Esophagus squamous epithelium (tissue), 4 donors: ENCODE measurements around the gene FOLH1.
"Not testable (repeated sequence)": the region's sequence is repeated elsewhere in the genome, so short reads cannot be mapped to it uniquely, and the experiment has no call there.

ENCODE experiments used
- POLR2A ChIP-seq, 4 donors: fragments of 450-650 bp; IDR thresholded peaks; one replicate each; pipeline ENCODE4 v1.6.1; 2017; ENCODE audit warnings: antibody characterized with exemption in 4 of 4, mild to moderate bottlenecking in 4 of 4, moderate library complexity in 3 of 4
- TF ChIP-seq, protein P1 (sequence below), 6 experiments: fragments of 450-650 bp in 4 of 6; fragments of 200-600 bp in 2 of 6; sonication (generic) in 2 of 6; IDR thresholded peaks; one replicate each; pipeline ENCODE4 v1.5.1; 2016 to 2019; ENCODE audit warnings: antibody characterized with exemption in 6 of 6, mild to moderate bottlenecking in 4 of 6, moderate library complexity in 4 of 6

DNA sequence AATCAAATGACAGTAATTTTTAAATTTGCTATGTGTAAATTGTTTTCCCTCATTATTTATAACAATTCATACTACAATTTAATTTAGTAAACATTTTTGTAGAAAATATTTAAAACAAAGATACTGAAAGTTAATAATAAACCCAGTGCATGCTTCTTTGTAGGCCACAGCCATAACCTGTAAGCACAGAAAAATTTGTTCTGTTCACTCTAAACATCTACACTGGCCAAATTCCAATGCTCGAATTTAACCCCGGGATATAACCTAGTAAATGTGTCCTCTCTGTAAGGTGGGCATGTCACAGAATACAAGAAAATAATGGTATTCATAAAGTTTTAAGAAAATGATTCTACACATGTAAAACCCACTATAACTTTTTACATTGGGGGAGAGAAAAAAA is 22.2 kb downstream of the FOLH1 start:
- TF ChIP-seq POLR2A (IDR thresholded peaks at IDR 0.05) = not testable (repeated sequence)
- TF ChIP-seq, protein P1, sequence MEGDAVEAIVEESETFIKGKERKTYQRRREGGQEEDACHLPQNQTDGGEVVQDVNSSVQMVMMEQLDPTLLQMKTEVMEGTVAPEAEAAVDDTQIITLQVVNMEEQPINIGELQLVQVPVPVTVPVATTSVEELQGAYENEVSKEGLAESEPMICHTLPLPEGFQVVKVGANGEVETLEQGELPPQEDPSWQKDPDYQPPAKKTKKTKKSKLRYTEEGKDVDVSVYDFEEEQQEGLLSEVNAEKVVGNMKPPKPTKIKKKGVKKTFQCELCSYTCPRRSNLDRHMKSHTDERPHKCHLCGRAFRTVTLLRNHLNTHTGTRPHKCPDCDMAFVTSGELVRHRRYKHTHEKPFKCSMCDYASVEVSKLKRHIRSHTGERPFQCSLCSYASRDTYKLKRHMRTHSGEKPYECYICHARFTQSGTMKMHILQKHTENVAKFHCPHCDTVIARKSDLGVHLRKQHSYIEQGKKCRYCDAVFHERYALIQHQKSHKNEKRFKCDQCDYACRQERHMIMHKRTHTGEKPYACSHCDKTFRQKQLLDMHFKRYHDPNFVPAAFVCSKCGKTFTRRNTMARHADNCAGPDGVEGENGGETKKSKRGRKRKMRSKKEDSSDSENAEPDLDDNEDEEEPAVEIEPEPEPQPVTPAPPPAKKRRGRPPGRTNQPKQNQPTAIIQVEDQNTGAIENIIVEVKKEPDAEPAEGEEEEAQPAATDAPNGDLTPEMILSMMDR (IDR thresholded peaks at IDR 0.05) = not testable (repeated sequence)
